Immature natural killer cell (primary cell): ENCODE data around the gene MFAP4. TPM values are rescaled to one million over a fixed set of nuclear protein-coding genes. Genes with fewer than 3 reads are reported as not detected.

Source experiments
- DNase-seq, 3 donors: peaks; one replicate each; pipeline ENCODE4 v3.0.0; 2022; ENCODE audit warnings: mixed read lengths in 1 of 3
- H3K27ac Mint-ChIP-seq, 6 donors: one replicate each; pipeline ENCODE4 v1.8.0; 2020; ENCODE audit warnings: mixed read lengths in 6 of 6, mild to moderate bottlenecking in 5 of 6, inconsistent platforms in 4 of 6, moderate library complexity in 3 of 6
- H3K27me3 Mint-ChIP-seq, 3 donors: one replicate each; pipeline ENCODE4 v1.8.0; 2020 to 2021; ENCODE audit warnings: low read depth in 3 of 3, mild to moderate bottlenecking in 3 of 3, mixed read lengths in 3 of 3, moderate library complexity in 3 of 3, inconsistent platforms in 1 of 3
- H3K36me3 Mint-ChIP-seq, 3 donors: one replicate each; pipeline ENCODE4 v1.8.0; 2020; ENCODE audit warnings: mixed read lengths in 3 of 3, inconsistent platforms in 2 of 3, mild to moderate bottlenecking in 2 of 3
- H3K4me1 Mint-ChIP-seq, 2 donors: one replicate each; pipeline ENCODE4 v1.8.0; 2020; ENCODE audit warnings: inconsistent platforms in 2 of 2, mild to moderate bottlenecking in 2 of 2, mixed read lengths in 2 of 2, moderate library complexity in 1 of 2
- H3K4me3 Mint-ChIP-seq, 5 donors: one replicate each; pipeline ENCODE4 v1.8.0; 2020; ENCODE audit warnings: mild to moderate bottlenecking in 5 of 5, mixed read lengths in 5 of 5, inconsistent platforms in 3 of 5, moderate library complexity in 3 of 5
- H3K9me3 Mint-ChIP-seq, 6 donors: one replicate each; pipeline ENCODE4 v1.8.0; 2020; ENCODE audit warnings: mild to moderate bottlenecking in 6 of 6, mixed read lengths in 6 of 6, inconsistent platforms in 4 of 6, moderate library complexity in 3 of 6
- polyA plus RNA-seq, 3 donors: library from polyadenylated mRNA; unstranded; fragments of 300-500 nt; fragmentation: Illumina TruSeq; gene quantifications; one replicate each; pipeline ENCODE4 v1.2.3, GENCODE V29; 2021

Gene MFAP4
- polyA plus RNA-seq, 3 donors from 2014 or later, result 0.18 TPM; not detected in 2

DNA sequence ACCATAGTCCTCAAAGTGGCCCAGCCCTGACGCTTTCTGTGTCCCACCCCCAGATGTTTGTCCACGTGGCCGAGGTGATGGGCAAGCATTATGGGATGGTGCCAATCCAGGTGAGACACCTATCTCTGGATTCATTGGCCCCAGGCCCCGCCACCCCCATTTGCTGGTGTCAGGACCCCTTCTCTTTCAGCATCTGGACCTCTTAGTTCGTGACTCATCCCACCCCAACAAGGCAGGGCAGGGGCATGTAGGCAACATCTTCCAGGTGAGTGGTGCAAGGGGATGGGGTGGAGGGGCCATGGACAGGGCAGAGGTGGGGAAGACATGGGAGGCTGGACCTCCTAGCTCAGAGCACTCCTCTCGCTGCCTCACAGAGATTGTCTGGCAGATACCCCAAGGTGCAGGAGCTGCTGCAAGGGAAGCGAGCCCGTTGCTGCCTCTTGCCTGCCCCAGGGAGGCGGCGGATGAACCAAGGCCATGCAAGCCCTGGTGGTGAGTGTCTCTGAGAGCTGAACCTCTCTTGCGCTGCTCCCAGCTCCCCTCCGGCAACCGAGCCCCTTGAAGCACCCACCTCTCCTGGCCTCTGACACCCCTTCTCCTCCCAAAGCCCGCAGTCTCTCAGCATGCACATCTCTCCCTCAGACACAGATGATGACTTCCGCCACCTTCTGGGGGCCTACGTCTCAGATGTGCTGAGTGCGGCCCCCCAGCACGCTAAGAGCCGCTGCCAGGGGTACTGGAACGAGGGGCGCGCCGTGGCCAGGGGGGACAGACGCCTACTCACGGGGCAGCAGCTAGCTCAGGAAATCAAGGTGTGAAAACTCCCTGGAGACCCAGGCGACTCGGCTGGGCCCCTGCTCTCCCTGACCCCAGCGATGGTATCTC, 27.6 kb upstream of the MFAP4 start:
- Mint-ChIP-seq H3K4me1 (no peaks in the 10 kb centered on the region), H3K27me3 (peaks cover 0 to 7% (median 0%) of the 10 kb centered on the region in 3 donors)

DNA sequence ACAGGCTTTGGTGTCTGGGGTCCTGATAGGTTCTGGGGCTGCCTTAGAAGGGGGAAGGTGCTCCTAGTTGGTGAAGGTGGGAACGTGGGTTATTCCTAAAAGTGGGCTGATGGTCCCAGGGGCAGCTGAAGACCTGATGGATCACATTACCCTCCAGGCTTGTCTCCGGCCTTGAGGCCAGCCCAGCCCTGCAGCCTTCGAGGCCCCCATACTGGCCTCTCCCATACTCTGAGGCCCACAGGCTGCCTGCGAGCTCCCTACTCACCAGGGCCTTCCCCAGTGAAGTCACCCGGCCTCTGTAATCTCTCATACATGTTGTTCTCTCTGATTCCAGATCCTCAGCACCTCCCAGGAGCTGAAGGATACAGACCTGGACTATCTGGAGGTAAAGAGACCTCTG, 26.8 kb upstream of the MFAP4 start:
- DNase-seq, result no peak
- Mint-ChIP-seq H3K4me3 (no peak overlapping the region), H3K4me1 (no peaks in the 10 kb centered on the region), H3K27ac (peak overlapping the region in 1 of 6 donors; percentile 34), H3K9me3 (no peaks in the 10 kb centered on the region), H3K36me3 (no peaks in the 10 kb centered on the region), H3K27me3 (peaks cover 0 to 4% (median 0%) of the 10 kb centered on the region in 3 donors)

More for the DNA sequence above, 27.6 kb upstream of the MFAP4 start:
- no peak overlapping the region for H3K27ac Mint-ChIP-seq
- H3K36me3 Mint-ChIP-seq, result no peaks in the 10 kb centered on the region
- no peaks in the 10 kb centered on the region for H3K9me3 Mint-ChIP-seq
- DNase-seq, result no peak
- H3K4me3 Mint-ChIP-seq, result no peak overlapping the region

DNA sequence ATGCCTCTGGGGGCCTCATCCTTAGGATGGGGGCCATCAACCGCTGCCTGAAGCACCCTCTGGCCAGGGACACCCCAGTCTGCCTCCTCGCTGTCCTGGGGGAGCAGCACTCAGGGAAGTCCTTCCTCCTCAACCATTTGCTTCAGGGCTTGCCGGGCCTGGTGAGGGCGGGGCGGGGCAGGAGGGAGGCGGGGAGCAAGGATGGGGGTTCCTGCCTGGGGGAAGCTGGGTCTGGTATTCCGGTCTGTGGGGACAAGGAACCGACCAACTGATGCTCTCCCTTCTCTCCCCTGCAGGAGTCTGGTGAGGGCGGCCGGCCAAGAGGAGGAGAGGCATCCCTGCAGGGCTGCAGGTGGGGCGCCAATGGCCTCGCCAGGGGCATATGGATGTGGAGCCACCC, 26.0 kb upstream of the MFAP4 start:
- Mint-ChIP-seq H3K9me3 (no peaks in the 10 kb centered on the region), H3K36me3 (no peaks in the 10 kb centered on the region), H3K27me3 (peaks cover 0 to 1% (median 0%) of the 10 kb centered on the region in 3 donors), H3K4me1 (no peaks in the 10 kb centered on the region), H3K4me3 (no peak overlapping the region), H3K27ac (no peak overlapping the region)
- DNase-seq, result no peak

DNA sequence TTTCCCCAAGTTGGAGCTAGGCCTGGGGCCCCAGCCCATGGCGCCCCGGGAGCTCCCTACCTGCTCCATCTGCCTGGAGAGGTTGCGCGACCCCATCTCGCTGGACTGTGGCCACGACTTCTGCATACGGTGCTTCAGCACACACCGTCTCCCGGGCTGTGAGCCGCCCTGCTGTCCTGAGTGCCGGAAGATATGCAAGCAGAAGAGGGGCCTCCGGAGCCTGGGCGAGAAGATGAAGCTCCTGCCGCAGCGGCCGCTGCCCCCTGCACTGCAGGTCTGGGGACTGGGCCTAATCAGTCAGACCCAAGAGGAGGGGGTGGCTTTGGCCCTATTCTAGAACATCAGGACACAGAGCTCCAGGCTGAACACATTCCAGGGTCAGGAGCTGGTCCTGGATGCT, 25.5 kb upstream of the MFAP4 start:
- H3K4me3 Mint-ChIP-seq, result no peak overlapping the region
- no peaks in the 10 kb centered on the region for H3K4me1 Mint-ChIP-seq
- peaks cover 0 to 1% (median 0%) of the 10 kb centered on the region in 3 donors for H3K27me3 Mint-ChIP-seq
- H3K9me3 Mint-ChIP-seq, result no peaks in the 10 kb centered on the region
- H3K27ac Mint-ChIP-seq, result no peak overlapping the region
- no peak for DNase-seq
- no peaks in the 10 kb centered on the region for H3K36me3 Mint-ChIP-seq

DNA sequence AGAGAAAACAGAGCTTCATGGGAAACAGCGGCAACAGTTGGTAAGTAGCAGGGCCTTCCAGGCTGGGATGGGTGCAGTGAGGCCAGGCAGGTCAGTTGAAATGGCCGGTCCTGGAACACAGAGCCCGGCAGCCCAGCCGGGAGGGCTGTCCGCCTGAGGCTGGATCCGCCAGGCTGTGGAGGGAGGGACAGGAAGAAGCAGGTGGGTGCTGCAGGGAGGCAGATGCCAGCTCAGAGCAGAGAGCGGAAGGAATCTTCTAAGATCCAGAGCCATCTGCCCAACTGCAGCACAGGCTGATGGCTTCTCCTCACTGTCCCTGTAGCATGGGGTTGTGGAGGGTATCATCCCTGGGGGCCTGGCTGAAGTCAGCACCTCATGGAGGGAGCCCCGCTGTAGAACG, 24.6 kb upstream of the MFAP4 start:
- Mint-ChIP-seq H3K27ac (no peak overlapping the region), H3K4me3 (no peak overlapping the region), H3K9me3 (no peaks in the 10 kb centered on the region), H3K27me3 (no peaks in the 10 kb centered on the region), H3K4me1 (no peaks in the 10 kb centered on the region), H3K36me3 (no peaks in the 10 kb centered on the region)
- no peak for DNase-seq

DNA sequence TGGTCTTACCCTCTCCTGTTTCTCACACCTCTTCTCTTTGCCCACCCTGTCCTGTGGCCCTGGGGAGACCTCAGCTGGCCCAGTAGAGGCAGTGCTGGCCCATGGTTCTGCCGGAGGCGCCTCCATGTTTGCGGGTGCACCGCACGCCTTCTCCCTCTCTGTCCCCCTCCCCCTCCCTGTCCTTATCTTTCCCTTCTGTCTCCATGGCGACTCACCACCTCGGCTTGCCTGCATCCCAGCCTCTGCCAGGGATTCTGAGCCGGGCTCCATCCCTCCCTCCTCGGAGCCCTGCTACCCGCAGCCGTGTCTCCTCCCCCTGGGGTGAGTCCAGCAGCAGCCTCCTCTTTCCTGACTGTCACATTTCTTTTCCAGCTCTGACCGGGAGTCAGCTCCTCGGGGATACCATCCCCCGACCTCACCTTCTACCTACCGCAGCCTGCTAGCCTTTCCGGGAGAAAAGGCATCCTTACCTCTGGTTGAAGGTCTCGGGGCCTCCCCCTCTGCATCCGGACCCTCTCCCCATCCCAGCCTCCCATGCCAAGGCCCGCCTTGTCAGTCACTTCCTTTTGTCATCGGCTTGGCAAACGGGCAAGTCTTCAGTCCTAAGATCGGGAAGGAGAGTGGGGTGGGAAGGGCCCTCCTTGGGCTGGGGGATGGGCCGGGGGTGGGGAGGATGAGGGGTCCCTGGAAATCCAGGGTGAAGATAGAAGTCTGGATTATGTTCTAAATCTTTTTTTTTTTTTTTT, 24.1 kb upstream of the MFAP4 start, which contains the start of gene RNF112:
Gene RNF112 (plus strand): TSS at position 358 of the 746 bp plus-strand sequence. CDS start 177 bp downstream, at position 535.
- no peaks in the 10 kb centered on the region for H3K4me1 Mint-ChIP-seq
- no peak within 1 kb of the TSS for H3K4me3 Mint-ChIP-seq
- DNase-seq, result no peak
- H3K27ac Mint-ChIP-seq, result peak within 1 kb of the TSS in 2 of 6 donors; percentile 21 to 61
- H3K27me3 Mint-ChIP-seq, result no peaks in the 10 kb centered on the region
- no peaks in the 10 kb centered on the region for H3K9me3 Mint-ChIP-seq
- no peaks in the 10 kb centered on the region for H3K36me3 Mint-ChIP-seq

DNA sequence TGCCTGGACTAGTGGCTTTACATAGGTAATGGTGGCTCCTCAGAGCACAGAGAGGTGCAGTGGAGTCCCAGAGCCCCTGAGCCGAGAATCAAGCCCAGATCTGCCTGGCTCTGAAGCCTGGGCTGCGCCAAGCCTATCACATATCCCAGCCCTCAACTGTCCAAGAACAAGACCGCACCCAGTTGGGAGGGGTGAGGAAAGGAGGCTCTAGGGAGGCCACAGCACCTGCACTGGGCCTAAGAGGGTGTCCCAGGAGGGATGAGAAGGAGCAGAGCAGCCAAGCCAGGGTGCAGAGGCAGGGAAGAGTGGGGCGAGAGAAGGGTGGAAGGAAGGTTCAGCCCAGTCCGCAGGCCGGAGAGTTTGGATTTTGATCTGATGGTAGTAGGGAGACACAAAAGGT, 23.1 kb upstream of the MFAP4 start:
- H3K27ac Mint-ChIP-seq, result peak overlapping the region in 2 of 6 donors; percentile 21 to 61
- H3K36me3 Mint-ChIP-seq, result no peaks in the 10 kb centered on the region
- no peak for DNase-seq
- no peaks in the 10 kb centered on the region for H3K27me3 Mint-ChIP-seq
- no peak overlapping the region for H3K4me3 Mint-ChIP-seq
- H3K9me3 Mint-ChIP-seq, result no peaks in the 10 kb centered on the region
- H3K4me1 Mint-ChIP-seq, result no peaks in the 10 kb centered on the region

DNA sequence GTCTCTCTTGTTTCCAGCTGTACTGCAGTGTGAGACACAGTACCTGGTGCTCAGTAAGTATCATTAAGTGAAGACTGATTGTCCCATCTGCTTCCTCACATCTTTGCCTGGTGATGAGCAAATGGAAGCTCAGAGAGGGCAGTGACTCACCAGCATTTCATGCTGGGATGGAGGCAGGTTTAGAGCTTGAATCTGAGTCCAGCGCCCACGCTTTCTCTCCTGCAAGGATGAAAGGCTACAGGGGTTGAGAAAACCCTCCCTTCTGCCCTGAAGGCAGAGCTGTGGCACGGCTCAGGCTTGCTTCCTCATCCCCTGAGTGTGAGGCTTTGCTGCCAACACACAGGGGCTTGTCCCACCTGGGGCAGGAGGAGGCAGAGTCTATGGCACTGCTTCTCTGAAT, 22.5 kb upstream of the MFAP4 start:
- Mint-ChIP-seq H3K4me3 (no peak overlapping the region), H3K36me3 (no peaks in the 10 kb centered on the region), H3K9me3 (no peaks in the 10 kb centered on the region), H3K27me3 (peaks cover 0 to 1% (median 0%) of the 10 kb centered on the region in 3 donors), H3K27ac (no peak overlapping the region), H3K4me1 (no peaks in the 10 kb centered on the region)
- no peak for DNase-seq

DNA sequence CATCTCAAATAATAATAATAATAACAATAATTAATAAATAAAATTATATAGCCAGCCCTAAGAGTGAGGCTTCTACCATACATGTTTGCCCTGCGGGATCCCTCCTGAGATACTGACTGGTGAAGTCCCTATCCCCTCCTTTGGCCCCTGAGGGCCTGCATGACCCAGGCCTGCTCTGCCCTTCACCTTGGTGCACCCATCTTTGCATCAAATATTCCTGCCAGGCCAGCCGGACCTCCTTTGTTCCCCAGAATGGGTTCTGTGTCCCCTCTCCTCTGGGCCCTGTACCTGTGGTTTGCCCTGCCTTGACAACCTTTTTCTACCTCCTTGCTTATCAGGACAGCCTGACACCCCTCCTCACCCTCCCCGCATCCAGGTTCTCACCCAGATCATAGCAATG, 22.1 kb upstream of the MFAP4 start:
- Mint-ChIP-seq H3K9me3 (no peaks in the 10 kb centered on the region), H3K4me3 (no peak overlapping the region), H3K36me3 (peaks cover 0 to 3% (median 0%) of the 10 kb centered on the region in 3 donors), H3K27me3 (peaks cover 0 to 2% (median 0%) of the 10 kb centered on the region in 3 donors), H3K4me1 (no peaks in the 10 kb centered on the region), H3K27ac (no peak overlapping the region)
- DNase-seq, result no peak

DNA sequence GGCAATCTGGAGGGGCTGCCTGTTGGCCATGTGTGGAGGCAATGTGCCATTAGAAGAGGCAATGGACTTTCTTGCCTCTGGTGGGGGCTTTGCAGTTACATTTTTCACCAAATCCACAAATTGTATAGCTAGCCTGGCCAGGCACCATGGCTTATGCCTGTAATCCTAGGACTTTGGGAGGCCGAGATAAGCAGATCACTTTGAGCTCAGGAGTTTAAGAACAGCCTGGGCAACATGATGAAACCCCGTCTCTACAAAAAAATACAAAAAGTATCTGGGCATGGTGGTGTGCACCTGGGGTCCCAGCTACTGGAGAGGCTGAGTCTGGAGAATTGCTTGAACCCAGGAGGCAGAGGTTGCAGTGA, 21.3 kb upstream of the MFAP4 start:
- DNase-seq, result no peak
- Mint-ChIP-seq H3K4me3 (no peak overlapping the region), H3K4me1 (no peaks in the 10 kb centered on the region), H3K9me3 (no peaks in the 10 kb centered on the region), H3K27ac (no peak overlapping the region), H3K36me3 (peaks cover 0 to 4% (median 0%) of the 10 kb centered on the region in 3 donors), H3K27me3 (peaks cover 0 to 2% (median 0%) of the 10 kb centered on the region in 3 donors)

DNA sequence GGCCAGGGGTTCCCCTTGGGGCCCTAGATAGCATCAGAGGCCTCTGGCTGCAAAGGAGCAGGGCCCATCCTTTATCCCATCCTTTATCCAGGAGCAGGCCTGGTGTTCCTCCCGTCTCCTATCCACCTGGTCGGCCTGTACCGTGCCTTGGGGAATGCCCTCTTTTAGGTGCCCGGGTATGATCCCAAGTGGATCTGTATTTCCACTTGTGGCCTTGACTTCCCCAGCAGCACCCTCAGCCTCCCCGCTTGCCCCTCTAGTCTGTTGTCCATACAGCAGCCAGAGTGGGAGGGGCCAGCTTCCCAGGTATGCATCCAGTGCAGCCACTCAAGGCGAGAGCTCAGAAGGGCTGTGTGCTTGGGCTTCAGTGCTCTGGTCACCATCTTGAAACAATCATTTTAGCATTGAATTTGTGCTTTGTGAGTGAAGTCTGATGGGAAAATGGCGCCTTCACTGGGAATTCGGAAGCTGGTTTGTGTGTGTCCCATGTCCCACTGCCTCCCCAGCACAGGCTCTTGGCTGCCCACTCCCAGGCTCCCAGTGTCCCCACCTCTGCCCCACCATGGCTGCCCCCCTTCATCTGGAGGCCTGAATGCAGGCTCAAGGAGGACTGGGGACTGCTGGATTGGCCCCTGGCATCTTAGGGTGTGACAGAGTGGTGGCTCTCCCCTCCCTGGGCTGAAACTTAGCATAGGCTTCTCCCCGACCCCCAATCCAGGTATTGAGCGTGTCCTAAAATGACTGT, 20.8 kb upstream of the MFAP4 start:
- H3K4me1 Mint-ChIP-seq, result no peaks in the 10 kb centered on the region

DNA sequence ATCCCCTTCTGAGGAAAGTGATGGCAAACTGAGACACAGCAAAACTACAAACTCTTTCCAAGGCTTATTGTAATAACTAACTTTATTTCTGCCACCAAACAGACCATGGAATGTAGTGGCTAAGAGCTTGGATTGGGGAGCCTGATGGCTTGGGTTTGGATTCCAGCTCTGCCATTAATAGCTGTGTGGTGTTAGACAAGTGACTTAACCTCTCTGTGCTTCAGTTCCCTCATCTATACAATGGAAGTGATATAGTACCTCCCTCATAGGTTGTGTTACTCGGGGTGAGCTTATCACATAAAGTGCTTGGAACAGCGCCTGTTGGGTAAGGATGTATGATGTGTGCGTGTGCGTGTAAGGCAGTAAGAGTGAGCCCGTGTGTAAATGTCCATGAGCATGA, 18.1 kb upstream of the MFAP4 start:
- H3K4me1 Mint-ChIP-seq, result no peaks in the 10 kb centered on the region
- H3K9me3 Mint-ChIP-seq, result no peaks in the 10 kb centered on the region
- H3K27me3 Mint-ChIP-seq, result peaks cover 0 to 5% (median 2%) of the 10 kb centered on the region in 3 donors
- DNase-seq, result no peak
- H3K36me3 Mint-ChIP-seq, result peaks cover 0 to 4% (median 4%) of the 10 kb centered on the region in 3 donors
- H3K4me3 Mint-ChIP-seq, result no peak overlapping the region
- peak overlapping the region in 2 of 6 donors; percentile 57 to 62 for H3K27ac Mint-ChIP-seq

More for the DNA sequence above, 20.8 kb upstream of the MFAP4 start:
- no peak overlapping the region for H3K27ac Mint-ChIP-seq
- peaks cover 0 to 4% (median 0%) of the 10 kb centered on the region in 3 donors for H3K27me3 Mint-ChIP-seq
- H3K4me3 Mint-ChIP-seq, result no peak overlapping the region
- H3K36me3 Mint-ChIP-seq, result peaks cover 0 to 4% (median 0%) of the 10 kb centered on the region in 3 donors
- H3K9me3 Mint-ChIP-seq, result no peaks in the 10 kb centered on the region
- DNase-seq, result no peak

DNA sequence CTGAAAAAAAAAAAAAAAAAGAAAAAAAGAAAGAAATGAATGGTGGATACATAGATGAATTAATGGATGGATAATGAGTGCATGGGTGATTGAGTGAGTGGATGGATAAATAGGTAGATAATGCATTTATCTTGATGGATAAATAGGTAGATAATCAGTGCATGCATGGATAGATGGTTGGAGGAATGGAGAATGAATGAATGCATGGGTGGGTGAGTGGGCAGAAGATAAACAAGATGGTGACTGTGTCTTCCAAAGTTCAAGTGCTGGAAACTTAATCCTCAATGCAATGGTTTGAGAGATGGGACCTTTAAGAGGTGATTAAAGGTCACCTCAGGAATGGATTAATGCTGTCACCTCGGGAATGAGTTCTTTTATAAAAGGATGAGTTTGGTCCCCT, 17.3 kb upstream of the MFAP4 start:
- no peaks in the 10 kb centered on the region for H3K9me3 Mint-ChIP-seq
- DNase-seq, result no peak
- peaks cover 0 to 4% (median 4%) of the 10 kb centered on the region in 3 donors for H3K36me3 Mint-ChIP-seq
- H3K27me3 Mint-ChIP-seq, result peaks cover 0 to 5% (median 3%) of the 10 kb centered on the region in 3 donors
- no peak overlapping the region for H3K4me3 Mint-ChIP-seq
- H3K27ac Mint-ChIP-seq, result no peak overlapping the region
- H3K4me1 Mint-ChIP-seq, result no peaks in the 10 kb centered on the region
